HEK293 (cell line): Measurements from ENCODE around the gene RNF11.

Experiments
- CTCF ChIA-PET: fragments of 350-600 bp; formaldehyde crosslinking; extraction: SDS; loops from one replicate; lab custom pipeline; 2021; ENCODE audit warnings: antibody characterized with exemption; lab: Yijun Ruan, JAX
- POLR2A ChIA-PET: fragments of 300-600 bp; formaldehyde crosslinking; extraction: SDS; loops from one replicate; lab custom pipeline; 2020; ENCODE audit warnings: antibody characterized with exemption, inconsistent platforms; lab: Yijun Ruan, JAX
- H3K27ac ChIP-seq: fragments of 200-500 bp; sonication (Bioruptor generic); 2 replicates; pipeline ENCODE4 v1.5.1; 2014; ENCODE audit warnings: low read depth, low read length, control low read depth, inconsistent platforms; ENCODE audit errors: extremely low read depth
- H3K36me3 ChIP-seq, 2 experiments: fragments of 200-500 bp in 1 of 2; sonication (Bioruptor generic) in 1 of 2; 1 replicate in 1 of 2; 2 replicates in 1 of 2; pipeline ENCODE4 v1.5.1; 2014 to 2017; ENCODE audit warnings: inconsistent platforms in 2 of 2, low read length in 2 of 2; ENCODE audit not compliant: control insufficient read depth in 2 of 2, insufficient read depth in 1 of 2
- H3K4me1 ChIP-seq: fragments of 200-500 bp; sonication (Bioruptor generic); 2 replicates; pipeline ENCODE4 v1.5.1; 2014; ENCODE audit warnings: mild to moderate bottlenecking, low read length, inconsistent platforms; ENCODE audit not compliant: control insufficient read depth, insufficient read depth
- H3K4me3 ChIP-seq: 2 replicates; pipeline ENCODE4 v1.5.1; 2011; ENCODE audit warnings: low read depth, mild to moderate bottlenecking, control low read depth, low read length, moderate library complexity
- H3K9me3 ChIP-seq: fragments of 200-500 bp; sonication (Bioruptor generic); 2 replicates; pipeline ENCODE4 v1.5.1; 2014; ENCODE audit warnings: low read depth, low read length, inconsistent platforms; ENCODE audit not compliant: control insufficient read depth, insufficient read depth
- BCL11A ChIP-seq: fragments of 450-650 bp; formaldehyde crosslinking; IDR thresholded peaks from 2 replicates; pipeline ENCODE4 v1.5.1; 2016; ENCODE audit warnings: low read depth, missing biosample characterization, missing genetic modification characterization
- KLF16 ChIP-seq: fragments of 450-650 bp; formaldehyde crosslinking; IDR thresholded peaks from 2 replicates; pipeline ENCODE4 v1.5.1; 2017; ENCODE audit warnings: missing biosample characterization, missing genetic modification characterization
- SETDB1 ChIP-seq: IDR thresholded peaks from one replicate; pipeline ENCODE4 v1.6.1; 2017; ENCODE audit warnings: mild to moderate bottlenecking, low read length, moderate library complexity, mixed read lengths; ENCODE audit not compliant: insufficient read length
- TCF7L2 ChIP-seq: IDR thresholded peaks from 2 replicates; pipeline ENCODE4 v1.6.1; 2011; ENCODE audit warnings: low read depth, mild to moderate bottlenecking, inconsistent platforms, low read length, moderate library complexity, borderline replicate concordance
- ZBTB10 ChIP-seq: fragments of 450-650 bp; formaldehyde crosslinking; IDR thresholded peaks from 2 replicates; pipeline ENCODE4 v1.5.1; 2016; ENCODE audit warnings: missing biosample characterization, missing genetic modification characterization
- ZBTB6 ChIP-seq: fragments of 450-650 bp; formaldehyde crosslinking; IDR thresholded peaks from 2 replicates; pipeline ENCODE4 v1.5.1; 2017; ENCODE audit warnings: missing biosample characterization, missing genetic modification characterization
- ZFHX2 ChIP-seq: fragments of 450-650 bp; formaldehyde crosslinking; conservative IDR thresholded peaks from 2 replicates; pipeline ENCODE4 v1.5.1; 2016; ENCODE audit warnings: missing biosample characterization, missing genetic modification characterization
- ZNF10 ChIP-seq: fragments of 450-650 bp; formaldehyde crosslinking; IDR thresholded peaks from 2 replicates; pipeline ENCODE4 v1.5.1; 2017; ENCODE audit warnings: missing biosample characterization, missing genetic modification characterization
- ZNF175 ChIP-seq: fragments of 450-650 bp; formaldehyde crosslinking; IDR thresholded peaks from 2 replicates; pipeline ENCODE4 v1.5.1; 2016; ENCODE audit warnings: missing biosample characterization, missing genetic modification characterization
- ZNF23 ChIP-seq: fragments of 450-650 bp; formaldehyde crosslinking; IDR thresholded peaks from 2 replicates; pipeline ENCODE4 v1.5.1; 2016; ENCODE audit warnings: missing biosample characterization, missing genetic modification characterization, borderline replicate concordance
- ZNF366 ChIP-seq: fragments of 450-650 bp; formaldehyde crosslinking; conservative IDR thresholded peaks from 2 replicates; pipeline ENCODE4 v1.5.1; 2016; ENCODE audit warnings: missing biosample characterization, missing genetic modification characterization
- ZNF571 ChIP-seq: fragments of 450-650 bp; formaldehyde crosslinking; IDR thresholded peaks from 2 replicates; pipeline ENCODE4 v1.5.0; 2017; ENCODE audit warnings: missing biosample characterization, missing genetic modification characterization
- ZNF629 ChIP-seq: fragments of 450-650 bp; formaldehyde crosslinking; IDR thresholded peaks from 2 replicates; pipeline ENCODE4 v1.5.1; 2017; ENCODE audit warnings: missing biosample characterization, missing genetic modification characterization
- ZNF639 ChIP-seq: fragments of 450-650 bp; formaldehyde crosslinking; IDR thresholded peaks from 2 replicates; pipeline ENCODE4 v1.5.1; 2016; ENCODE audit warnings: missing biosample characterization, missing genetic modification characterization
- ZNF645 ChIP-seq: fragments of 450-650 bp; formaldehyde crosslinking; IDR thresholded peaks from 2 replicates; pipeline ENCODE4; 2016; ENCODE audit warnings: missing biosample characterization, missing genetic modification characterization
- ZNF76 ChIP-seq: fragments of 450-650 bp; formaldehyde crosslinking; IDR thresholded peaks from 2 replicates; pipeline ENCODE4; 2016; ENCODE audit warnings: low read depth, missing biosample characterization, missing genetic modification characterization, borderline replicate concordance
- ZNF843 ChIP-seq: fragments of 450-650 bp; formaldehyde crosslinking; IDR thresholded peaks from 2 replicates; pipeline ENCODE4 v1.5.1; 2016; ENCODE audit warnings: missing biosample characterization, missing genetic modification characterization

The RNF11 gene

GRCh38 chr1:51193564-51193963 is 42.5 kb upstream of the RNF11 start (continued):
- no peak for TF ChIP-seq ZNF639 (tag by site-specific recombination)
- TF ChIP-seq, all 188 proteins: peak for 0

- Histone ChIP-seq H3K9me3 (no peaks in the 10 kb centered on the region), H3K36me3 (no peaks in the 10 kb centered on the region)
- POLR2A ChIA-PET, result no interaction called here
- TF ChIP-seq ZBTB10 (tag by site-specific recombination), result no peak
- no peak for TF ChIP-seq ZNF571 (tag by site-specific recombination)
- TF ChIP-seq ZNF645 (tag by site-specific recombination), result no peak
- TF ChIP-seq ZFHX2 (tag by site-specific recombination), result no peak
- TF ChIP-seq ZNF76 (tag by site-specific recombination), result no peak
- no peak for TF ChIP-seq BCL11A (tag by site-specific recombination)
- TF ChIP-seq, all 188 proteins: peak for 0
- H3K4me3 ChIP-seq, result no peak overlapping the region
- CTCF ChIA-PET, result interaction anchor here (0.6 to 2.7 kb wide), 3 partner anchors 11 to 919 kb away, joined by 3 to 7 read pairs (median 7); no protein-coding TSS in a partner anchor
- no peak overlapping the region for H3K27ac ChIP-seq
- no peaks in the 10 kb centered on the region for H3K4me1 ChIP-seq
Measured at GRCh38 chr1:51203121-51203873, 32.8 kb upstream of the RNF11 start.

- no peaks in the 10 kb centered on the region for H3K4me1 ChIP-seq
- H3K36me3 ChIP-seq, result no peaks in the 10 kb centered on the region
- no peaks in the 10 kb centered on the region for H3K9me3 ChIP-seq
- H3K4me3 ChIP-seq, result no peak overlapping the region
- TF ChIP-seq ZNF629 (no peak), ZBTB6 (tag by site-specific recombination) (no peak), ZNF175 (no peak)
- TF ChIP-seq, all 188 proteins: peak for 0
- POLR2A ChIA-PET, result no interaction called here
- H3K27ac ChIP-seq, result no peak overlapping the region
- CTCF ChIA-PET, result interaction anchor here (1.2 kb wide), 1 partner anchor 14 kb away, joined by 3 read pairs; no protein-coding TSS in a partner anchor
Measured at GRCh38 chr1:51203874-51204245, 32.2 kb upstream of the RNF11 start.

- no peaks in the 10 kb centered on the region for H3K36me3 ChIP-seq
- TF ChIP-seq SETDB1 (no peak), ZNF23 (tag by site-specific recombination) (no peak), ZNF10 (tag by site-specific recombination) (no peak), ZNF366 (no peak), KLF16 (tag by site-specific recombination) (no peak), TCF7L2 (no peak), ZNF843 (tag by site-specific recombination) (no peak)
- no peak overlapping the region for H3K27ac ChIP-seq
- H3K4me3 ChIP-seq, result no peak overlapping the region
- no peaks in the 10 kb centered on the region for H3K9me3 ChIP-seq
- ChIA-PET CTCF (interaction anchor here (0.6 to 1.1 kb wide), 3 partner anchors 18 to 902 kb away, joined by 3 read pairs; no protein-coding TSS in a partner anchor), POLR2A (no interaction called here)
- no peaks in the 10 kb centered on the region for H3K4me1 ChIP-seq
Measured at GRCh38 chr1:51210055-51210454, 26.0 kb upstream of the RNF11 start.
